ENCODE data around the gene ZC3H18.

Gene ZC3H18

DNA sequence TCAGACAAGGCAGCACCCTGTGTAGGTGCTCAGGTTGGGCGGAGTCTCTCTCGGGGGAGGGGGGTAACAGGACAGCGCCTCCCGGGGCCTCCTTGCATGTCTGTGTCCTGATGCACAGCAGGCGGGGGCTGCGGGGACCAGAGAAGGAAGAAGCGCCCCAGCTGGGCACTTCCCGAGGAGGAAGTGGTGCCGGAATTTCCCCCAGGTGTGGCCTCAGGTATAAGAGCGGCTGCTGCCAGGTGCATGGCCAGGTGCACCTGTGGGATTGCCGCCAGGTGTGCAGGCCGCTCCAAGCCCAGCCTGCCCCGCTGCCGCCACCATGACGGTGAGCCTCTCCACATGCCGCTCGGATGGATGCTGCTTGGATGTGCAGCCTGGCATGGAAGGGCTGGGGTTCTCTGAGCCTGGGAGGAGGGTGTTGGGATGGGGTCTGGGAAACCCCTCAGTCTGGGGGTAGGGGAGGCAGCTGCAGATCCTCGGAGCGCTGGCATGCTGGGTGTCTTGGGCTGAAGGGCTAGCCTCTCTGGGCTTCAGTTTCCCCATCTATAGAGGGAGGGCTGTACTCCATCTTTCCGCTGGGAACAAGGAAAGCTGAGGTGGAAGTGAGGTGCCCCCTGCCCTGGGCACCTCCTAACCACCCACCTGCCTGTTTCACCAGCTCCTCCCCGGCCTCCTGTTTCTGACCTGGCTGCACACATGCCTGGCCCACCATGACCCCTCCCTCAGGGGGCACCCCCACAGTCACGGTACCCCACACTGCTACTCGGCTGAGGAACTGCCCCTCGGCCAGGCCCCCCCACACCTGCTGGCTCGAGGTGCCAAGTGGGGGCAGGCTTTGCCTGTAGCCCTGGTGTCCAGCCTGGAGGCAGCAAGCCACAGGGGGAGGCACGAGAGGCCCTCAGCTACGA, 68.4 kb downstream of the ZC3H18 start, which contains the start of gene IL17C:
IL17C (plus strand) TSS at position 250 of the 908 bp plus-strand sequence; CDS start at position 320, 70 bp downstream.
- no peak for DNase-seq
- Histone ChIP-seq H2BK120ac (ENCODE audit: low read depth, low read length) (no peak within 1 kb of the TSS), H3K56ac (ENCODE audit: low read length) (no peak within 1 kb of the TSS), H3K4me1 (ENCODE audit: control insufficient read depth, low read depth, low read length) (no peaks in the 10 kb centered on the region), H3K27ac (ENCODE audit: low read depth, low read length) (no peak within 1 kb of the TSS), H2AK5ac (ENCODE audit: low read length) (no peak within 1 kb of the TSS), H4K8ac (ENCODE audit: low read depth, low read length) (no peak within 1 kb of the TSS), H3K18ac (ENCODE audit: low read length) (no peak within 1 kb of the TSS), H3K4me2 (ENCODE audit: low read length) (no peak within 1 kb of the TSS), H3K4ac (ENCODE audit: low read depth, low read length) (no peak within 1 kb of the TSS), H4K5ac (ENCODE audit: low read length) (no peak within 1 kb of the TSS), H2BK5ac (ENCODE audit: low read length) (no peak within 1 kb of the TSS), H3K27me3 (ENCODE audit: insufficient read depth, low read length, poor library complexity) (peaks cover 7% of the 10 kb centered on the region), H3K79me1 (ENCODE audit: low read length) (no peaks in the 10 kb centered on the region), H3K36me3 (ENCODE audit: control insufficient read depth, insufficient read depth, low read length) (no peaks in the 10 kb centered on the region), H3K79me2 (ENCODE audit: control insufficient read depth, insufficient read depth, low read length) (no peaks in the 10 kb centered on the region), H3K23ac (ENCODE audit: low read length) (no peak within 1 kb of the TSS), H2BK15ac (replicated peaks; ENCODE audit: low read depth) (no peak within 1 kb of the TSS), H3K9ac (ENCODE audit: low read length) (no peak within 1 kb of the TSS), H3K4me3 (ENCODE audit: low read length) (no peak within 1 kb of the TSS)
- WGBS (ENCODE audit: extremely low coverage, insufficient coverage, low lambda C conversion rate) = no CpG with 5 or more reads among the region's 27 CpGs

DNA sequence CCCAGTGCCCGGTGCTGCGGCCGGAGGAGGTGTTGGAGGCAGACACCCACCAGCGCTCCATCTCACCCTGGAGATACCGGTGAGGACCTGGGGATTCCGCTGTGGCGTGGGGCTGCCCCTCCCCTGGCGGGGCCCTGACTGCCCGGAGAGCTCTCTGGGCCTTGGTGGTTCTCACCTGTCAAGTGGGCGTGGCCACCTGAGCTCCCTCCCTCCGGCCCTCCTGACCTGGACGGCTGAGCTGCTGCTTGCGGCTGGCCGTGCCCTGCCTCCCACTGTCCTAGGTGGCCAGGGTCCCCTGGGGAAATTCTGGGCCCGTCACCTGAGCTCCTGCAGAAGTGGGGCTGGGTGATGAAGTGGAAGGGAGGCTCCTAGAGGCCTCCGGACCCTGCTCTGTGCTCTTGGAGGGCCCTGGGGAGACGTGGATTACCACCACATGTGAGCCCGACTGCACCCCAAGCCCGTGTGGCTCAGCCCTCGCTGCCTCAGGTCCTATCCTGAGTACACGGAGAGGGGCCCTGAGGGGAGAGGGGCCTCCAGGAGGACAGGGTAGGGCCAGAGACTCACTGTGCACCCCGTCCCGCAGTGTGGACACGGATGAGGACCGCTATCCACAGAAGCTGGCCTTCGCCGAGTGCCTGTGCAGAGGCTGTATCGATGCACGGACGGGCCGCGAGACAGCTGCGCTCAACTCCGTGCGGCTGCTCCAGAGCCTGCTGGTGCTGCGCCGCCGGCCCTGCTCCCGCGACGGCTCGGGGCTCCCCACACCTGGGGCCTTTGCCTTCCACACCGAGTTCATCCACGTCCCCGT, 69.2 kb downstream of the ZC3H18 start:
- Histone ChIP-seq H2BK15ac (replicated peaks; ENCODE audit: low read depth) (no peak overlapping the region), H4K5ac (ENCODE audit: low read length) (no peak overlapping the region), H3K27me3 (ENCODE audit: insufficient read depth, low read length, poor library complexity) (peaks cover 7% of the 10 kb centered on the region), H3K18ac (ENCODE audit: low read length) (no peak overlapping the region), H4K8ac (ENCODE audit: low read depth, low read length) (no peak overlapping the region), H2BK5ac (ENCODE audit: low read length) (no peak overlapping the region), H2BK120ac (ENCODE audit: low read depth, low read length) (no peak overlapping the region), H3K27ac (ENCODE audit: low read depth, low read length) (no peak overlapping the region), H3K36me3 (ENCODE audit: control insufficient read depth, insufficient read depth, low read length) (no peaks in the 10 kb centered on the region), H3K4ac (ENCODE audit: low read depth, low read length) (no peak overlapping the region), H3K9ac (ENCODE audit: low read length) (no peak overlapping the region), H3K4me2 (ENCODE audit: low read length) (no peak overlapping the region), H3K79me2 (ENCODE audit: control insufficient read depth, insufficient read depth, low read length) (no peaks in the 10 kb centered on the region), H3K56ac (ENCODE audit: low read length) (no peak overlapping the region), H3K4me3 (ENCODE audit: low read length) (no peak overlapping the region), H3K79me1 (ENCODE audit: low read length) (no peaks in the 10 kb centered on the region), H2AK5ac (ENCODE audit: low read length) (no peak overlapping the region), H3K4me1 (ENCODE audit: control insufficient read depth, low read depth, low read length) (no peaks in the 10 kb centered on the region), H3K23ac (ENCODE audit: low read length) (no peak overlapping the region)
- no CpG with 5 or more reads among the region's 45 CpGs for WGBS (ENCODE audit: extremely low coverage, insufficient coverage, low lambda C conversion rate)
- DNase-seq = peak; percentile 65

DNA sequence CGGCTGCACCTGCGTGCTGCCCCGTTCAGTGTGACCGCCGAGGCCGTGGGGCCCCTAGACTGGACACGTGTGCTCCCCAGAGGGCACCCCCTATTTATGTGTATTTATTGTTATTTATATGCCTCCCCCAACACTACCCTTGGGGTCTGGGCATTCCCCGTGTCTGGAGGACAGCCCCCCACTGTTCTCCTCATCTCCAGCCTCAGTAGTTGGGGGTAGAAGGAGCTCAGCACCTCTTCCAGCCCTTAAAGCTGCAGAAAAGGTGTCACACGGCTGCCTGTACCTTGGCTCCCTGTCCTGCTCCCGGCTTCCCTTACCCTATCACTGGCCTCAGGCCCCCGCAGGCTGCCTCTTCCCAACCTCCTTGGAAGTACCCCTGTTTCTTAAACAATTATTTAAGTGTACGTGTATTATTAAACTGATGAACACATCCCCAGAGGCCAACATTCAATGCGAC, 69.9 kb downstream of the ZC3H18 start:
- Histone ChIP-seq H3K9ac (ENCODE audit: low read length) (no peak overlapping the region), H3K23ac (ENCODE audit: low read length) (no peak overlapping the region), H4K8ac (ENCODE audit: low read depth, low read length) (no peak overlapping the region), H3K4me2 (ENCODE audit: low read length) (no peak overlapping the region), H3K36me3 (ENCODE audit: control insufficient read depth, insufficient read depth, low read length) (no peaks in the 10 kb centered on the region), H3K27ac (ENCODE audit: low read depth, low read length) (no peak overlapping the region), H3K79me2 (ENCODE audit: control insufficient read depth, insufficient read depth, low read length) (no peaks in the 10 kb centered on the region), H3K27me3 (ENCODE audit: insufficient read depth, low read length, poor library complexity) (peaks cover 7% of the 10 kb centered on the region), H2AK5ac (ENCODE audit: low read length) (no peak overlapping the region), H3K4me1 (ENCODE audit: control insufficient read depth, low read depth, low read length) (no peaks in the 10 kb centered on the region), H4K5ac (ENCODE audit: low read length) (no peak overlapping the region), H2BK5ac (ENCODE audit: low read length) (no peak overlapping the region), H3K79me1 (ENCODE audit: low read length) (no peaks in the 10 kb centered on the region), H2BK15ac (replicated peaks; ENCODE audit: low read depth) (no peak overlapping the region), H3K56ac (ENCODE audit: low read length) (no peak overlapping the region), H3K18ac (ENCODE audit: low read length) (no peak overlapping the region), H3K4ac (ENCODE audit: low read depth, low read length) (no peak overlapping the region), H3K4me3 (ENCODE audit: low read length) (no peak overlapping the region), H2BK120ac (ENCODE audit: low read depth, low read length) (no peak overlapping the region)
- WGBS (ENCODE audit: extremely low coverage, insufficient coverage, low lambda C conversion rate) = no CpG with 5 or more reads among the region's 13 CpGs
- no peak for DNase-seq

DNA sequence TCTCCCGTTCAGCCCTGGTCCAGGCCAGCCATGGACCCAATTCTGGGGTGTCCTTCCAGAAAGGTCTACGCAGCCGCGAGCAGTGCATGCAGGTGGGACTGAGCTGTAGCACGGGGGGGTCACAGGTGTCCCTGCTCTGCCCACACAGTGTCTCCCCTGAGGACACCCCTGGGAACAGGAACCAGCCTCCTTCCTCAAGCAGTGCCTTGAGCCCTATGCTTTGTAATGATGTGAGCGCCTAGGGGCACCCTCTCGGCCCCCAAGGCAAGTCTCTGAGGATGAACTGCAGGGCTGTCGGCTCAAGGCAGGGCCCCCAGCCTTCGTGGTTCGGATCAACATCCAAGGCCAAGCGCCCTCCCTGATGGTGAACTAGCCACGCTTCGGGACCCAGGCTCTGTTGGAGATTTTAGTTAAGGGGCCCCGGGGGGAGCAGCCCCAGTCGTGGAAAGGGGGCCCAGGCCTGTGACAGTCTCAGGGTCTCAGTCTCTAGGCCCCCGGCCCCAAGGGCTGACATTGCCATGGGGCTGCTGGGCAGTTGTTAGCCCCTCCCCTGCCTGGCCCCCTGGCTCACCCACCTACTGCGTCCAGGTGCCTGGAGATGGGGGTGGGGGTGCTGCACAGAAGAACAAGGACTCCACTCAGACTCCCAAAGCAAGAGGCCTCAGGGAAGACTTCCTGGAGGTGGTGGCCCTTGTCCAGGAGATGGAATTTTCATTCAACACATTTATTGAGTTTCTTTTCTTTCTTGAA, 70.5 kb downstream of the ZC3H18 start:
- no peak overlapping the region for H2BK5ac ChIP-seq (ENCODE audit: low read length)
- peaks cover 7% of the 10 kb centered on the region for H3K27me3 ChIP-seq (ENCODE audit: insufficient read depth, low read length, poor library complexity)
- H3K4ac ChIP-seq (ENCODE audit: low read depth, low read length) = no peak overlapping the region
- no peak overlapping the region for H2BK15ac ChIP-seq (replicated peaks; ENCODE audit: low read depth)
- H2BK120ac ChIP-seq (ENCODE audit: low read depth, low read length) = no peak overlapping the region
- no peaks in the 10 kb centered on the region for H3K4me1 ChIP-seq (ENCODE audit: control insufficient read depth, low read depth, low read length)
- no peak overlapping the region for H3K56ac ChIP-seq (ENCODE audit: low read length)
- no peak overlapping the region for H2AK5ac ChIP-seq (ENCODE audit: low read length)
- H3K4me2 ChIP-seq (ENCODE audit: low read length) = no peak overlapping the region
- no peak overlapping the region for H3K4me3 ChIP-seq (ENCODE audit: low read length)
- no peaks in the 10 kb centered on the region for H3K79me1 ChIP-seq (ENCODE audit: low read length)
- no CpG with 5 or more reads among the region's 17 CpGs for WGBS (ENCODE audit: extremely low coverage, insufficient coverage, low lambda C conversion rate)
- H3K36me3 ChIP-seq (ENCODE audit: control insufficient read depth, insufficient read depth, low read length) = no peaks in the 10 kb centered on the region
- no peak overlapping the region for H3K18ac ChIP-seq (ENCODE audit: low read length)
- H3K23ac ChIP-seq (ENCODE audit: low read length) = no peak overlapping the region
- no peak for DNase-seq
- no peak overlapping the region for H3K27ac ChIP-seq (ENCODE audit: low read depth, low read length)
- H4K8ac ChIP-seq (ENCODE audit: low read depth, low read length) = no peak overlapping the region
- no peaks in the 10 kb centered on the region for H3K79me2 ChIP-seq (ENCODE audit: control insufficient read depth, insufficient read depth, low read length)
- no peak overlapping the region for H3K9ac ChIP-seq (ENCODE audit: low read length)
- H4K5ac ChIP-seq (ENCODE audit: low read length) = no peak overlapping the region

DNA sequence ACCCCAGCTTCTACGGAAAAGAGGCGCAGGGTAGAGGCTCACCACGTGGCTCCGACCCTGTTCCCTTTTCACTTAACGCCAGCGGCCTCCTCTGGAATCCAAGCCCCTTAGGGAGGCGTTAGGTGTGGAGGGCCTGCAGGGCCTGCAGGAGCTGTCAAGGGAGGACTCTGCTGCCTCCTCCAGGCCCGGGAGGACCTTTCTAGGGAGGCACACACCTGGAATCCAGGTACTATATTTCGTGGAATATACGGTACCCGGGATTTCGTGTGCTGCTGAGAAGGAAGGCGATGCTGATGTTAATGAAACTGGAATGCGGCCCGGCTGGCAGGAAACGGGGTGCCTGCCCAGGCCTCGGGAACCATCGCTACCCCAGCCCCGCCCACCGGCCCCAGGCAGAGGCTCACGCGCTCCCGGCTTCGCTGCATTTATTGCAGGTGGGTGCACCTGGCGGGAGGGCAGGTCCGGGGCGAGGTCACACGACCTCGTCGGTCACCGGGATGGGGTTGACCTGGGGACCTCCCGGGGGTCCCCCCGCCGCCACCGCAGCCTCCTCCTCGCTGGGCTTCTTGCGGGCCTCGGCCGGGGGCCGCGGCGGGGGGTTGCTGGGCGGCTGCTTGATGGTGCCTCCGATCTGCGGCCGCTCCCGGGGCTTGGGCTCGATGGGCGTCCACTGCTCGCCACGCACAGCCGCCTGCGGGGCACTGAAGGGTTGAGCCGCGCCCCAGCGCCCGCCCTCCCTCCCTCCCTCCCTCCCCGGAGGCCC, 72.9 kb downstream of the ZC3H18 start:
- Histone ChIP-seq H3K4me3 (ENCODE audit: low read length) (no peak overlapping the region), H2BK120ac (ENCODE audit: low read depth, low read length) (no peak overlapping the region), H2BK5ac (ENCODE audit: low read length) (no peak overlapping the region), H3K56ac (ENCODE audit: low read length) (no peak overlapping the region), H3K27me3 (ENCODE audit: insufficient read depth, low read length, poor library complexity) (peaks cover 7% of the 10 kb centered on the region), H3K4me1 (ENCODE audit: control insufficient read depth, low read depth, low read length) (no peaks in the 10 kb centered on the region), H3K79me2 (ENCODE audit: control insufficient read depth, insufficient read depth, low read length) (no peaks in the 10 kb centered on the region), H2AK5ac (ENCODE audit: low read length) (no peak overlapping the region), H3K27ac (ENCODE audit: low read depth, low read length) (no peak overlapping the region), H3K4me2 (ENCODE audit: low read length) (no peak overlapping the region), H3K79me1 (ENCODE audit: low read length) (no peaks in the 10 kb centered on the region), H3K36me3 (ENCODE audit: control insufficient read depth, insufficient read depth, low read length) (no peaks in the 10 kb centered on the region), H4K8ac (ENCODE audit: low read depth, low read length) (no peak overlapping the region), H3K4ac (ENCODE audit: low read depth, low read length) (no peak overlapping the region), H3K18ac (ENCODE audit: low read length) (no peak overlapping the region), H3K9ac (ENCODE audit: low read length) (no peak overlapping the region), H2BK15ac (replicated peaks; ENCODE audit: low read depth) (no peak overlapping the region), H3K23ac (ENCODE audit: low read length) (no peak overlapping the region), H4K5ac (ENCODE audit: low read length) (no peak overlapping the region)
- peak; percentile 29 for DNase-seq
- no CpG with 5 or more reads among the region's 58 CpGs for WGBS (ENCODE audit: extremely low coverage, insufficient coverage, low lambda C conversion rate)
